HG02623 (cell line): Measurements from ENCODE around the gene IFIT2.
"Not testable (repeated sequence)": the region's sequence is repeated elsewhere in the genome, so short reads cannot be mapped to it uniquely, and the experiment has no call there.

Experiments
- ATAC-seq: cut with Tn5 transposase; IDR thresholded peaks from one replicate; pipeline ENCODE4 v1.9.1; 2021; ENCODE audit warnings: moderate library complexity; ENCODE audit not compliant: unreplicated experiment

IFIT2 gene, protein sequence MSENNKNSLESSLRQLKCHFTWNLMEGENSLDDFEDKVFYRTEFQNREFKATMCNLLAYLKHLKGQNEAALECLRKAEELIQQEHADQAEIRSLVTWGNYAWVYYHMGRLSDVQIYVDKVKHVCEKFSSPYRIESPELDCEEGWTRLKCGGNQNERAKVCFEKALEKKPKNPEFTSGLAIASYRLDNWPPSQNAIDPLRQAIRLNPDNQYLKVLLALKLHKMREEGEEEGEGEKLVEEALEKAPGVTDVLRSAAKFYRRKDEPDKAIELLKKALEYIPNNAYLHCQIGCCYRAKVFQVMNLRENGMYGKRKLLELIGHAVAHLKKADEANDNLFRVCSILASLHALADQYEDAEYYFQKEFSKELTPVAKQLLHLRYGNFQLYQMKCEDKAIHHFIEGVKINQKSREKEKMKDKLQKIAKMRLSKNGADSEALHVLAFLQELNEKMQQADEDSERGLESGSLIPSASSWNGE

DNA sequence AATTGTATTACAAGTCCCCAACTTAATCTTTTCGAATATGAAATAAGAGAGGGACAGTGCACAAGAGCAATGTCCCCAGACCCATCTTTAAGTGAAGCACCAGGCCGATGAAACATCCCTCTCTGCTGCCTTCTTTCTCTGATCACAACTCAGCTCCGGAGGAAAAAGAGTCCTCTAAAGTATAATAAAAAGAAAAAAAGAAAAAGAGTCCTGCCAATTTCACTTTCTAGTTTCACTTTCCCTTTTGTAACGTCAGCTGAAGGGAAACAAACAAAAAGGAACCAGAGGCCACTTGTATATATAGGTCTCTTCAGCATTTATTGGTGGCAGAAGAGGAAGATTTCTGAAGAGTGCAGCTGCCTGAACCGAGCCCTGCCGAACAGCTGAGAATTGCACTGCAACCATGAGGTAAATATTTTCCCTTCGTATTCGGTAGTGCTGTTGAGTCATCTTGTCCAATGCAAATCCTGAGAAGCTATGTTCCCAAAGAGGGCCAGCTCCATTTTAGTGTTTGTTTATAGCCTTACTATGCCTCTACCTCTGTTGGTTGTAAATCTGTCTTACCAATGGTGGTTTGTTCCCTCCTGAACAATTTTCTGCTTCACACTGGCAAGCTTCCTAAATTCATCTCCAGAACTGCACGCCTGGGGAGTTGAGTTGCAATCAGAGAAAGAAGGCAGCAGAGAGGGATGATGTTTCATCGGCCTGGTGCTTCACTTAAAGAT is at the start of gene IFIT2:
Gene IFIT2, plus strand, starts transcription at position 326 of the 725 bp plus-strand sequence. Its CDS starts 78 bp downstream, at position 404.
- peak; percentile 59 for ATAC-seq

DNA sequence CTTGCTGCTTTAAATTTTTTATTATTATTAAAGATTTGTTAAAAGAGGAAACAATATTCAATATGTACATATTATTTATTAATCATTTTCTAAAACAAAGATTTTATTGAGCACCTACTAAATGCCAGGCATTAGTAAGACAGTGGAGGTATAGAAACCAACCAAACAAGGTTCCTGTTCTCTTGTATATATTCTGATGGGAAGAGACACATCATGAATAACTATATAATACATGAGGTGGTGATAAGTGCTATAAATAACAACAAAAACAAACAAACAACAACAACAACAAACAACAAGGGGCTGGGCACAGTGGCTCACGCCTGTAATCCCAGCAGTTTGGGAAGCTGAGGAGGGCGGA is 49.6 kb upstream of the IFIT2 start:
- no peak for ATAC-seq

DNA sequence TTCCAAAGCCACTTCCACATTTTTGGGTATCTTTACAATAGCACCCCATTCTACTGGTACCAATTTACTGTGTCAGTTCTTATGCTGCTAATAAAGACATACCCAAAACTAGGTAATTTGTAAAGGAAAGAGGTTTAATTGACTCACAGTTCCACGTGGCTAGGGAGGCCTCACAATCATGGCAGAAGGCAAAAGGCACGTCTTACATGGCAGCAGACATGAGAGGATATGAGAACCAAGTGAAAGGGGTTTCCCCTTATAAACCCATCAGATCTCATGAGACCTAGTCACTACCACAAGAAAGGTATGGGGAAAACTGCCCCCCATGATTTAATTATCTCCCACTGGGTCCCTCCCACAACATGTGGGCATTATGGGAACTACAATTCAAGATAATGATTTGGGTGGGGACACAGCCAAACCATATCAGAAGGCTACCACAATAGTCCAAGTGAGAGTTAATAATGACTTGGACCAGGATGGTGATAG is 46.7 kb upstream of the IFIT2 start:
- ATAC-seq: not testable (repeated sequence)

DNA sequence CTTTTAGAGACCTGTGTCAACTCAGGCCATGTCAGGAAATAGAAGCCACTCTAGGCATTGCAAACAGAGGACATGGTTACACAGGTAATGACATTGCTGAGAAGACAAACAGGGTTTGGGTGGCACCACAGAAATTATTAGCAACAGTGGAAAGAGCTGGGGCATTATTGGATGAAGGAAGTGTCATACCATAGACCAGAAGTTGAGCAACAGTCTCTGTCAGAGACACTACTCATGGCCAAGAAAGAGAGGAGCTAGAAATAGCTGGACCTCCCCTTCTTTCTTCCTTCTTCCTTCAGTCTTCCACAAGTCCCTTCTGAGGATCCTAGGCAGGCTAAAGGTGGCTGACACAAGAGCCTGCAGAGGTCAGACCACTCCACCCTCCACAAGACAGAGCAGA is 46.1 kb upstream of the IFIT2 start:
- no peak for ATAC-seq

DNA sequence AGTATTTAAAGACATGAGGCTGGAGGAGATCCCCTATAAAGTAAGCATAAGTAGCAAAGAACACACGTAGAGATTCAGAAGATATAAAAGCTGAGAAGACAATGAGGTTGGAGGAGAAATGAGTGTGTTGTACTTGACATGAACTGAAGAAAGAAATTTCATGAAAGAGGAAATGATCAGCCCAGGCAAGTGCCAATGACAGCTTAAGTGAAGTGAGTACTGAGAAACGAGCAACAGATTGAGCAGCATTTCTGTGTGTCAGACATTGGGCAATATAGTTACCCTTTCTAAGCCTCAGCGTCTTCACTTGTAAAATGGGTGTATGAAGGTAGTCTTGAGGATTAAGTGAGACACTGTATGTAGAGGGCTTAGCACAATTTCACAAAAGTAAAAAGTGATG is 45.5 kb upstream of the IFIT2 start:
- ATAC-seq: no peak

DNA sequence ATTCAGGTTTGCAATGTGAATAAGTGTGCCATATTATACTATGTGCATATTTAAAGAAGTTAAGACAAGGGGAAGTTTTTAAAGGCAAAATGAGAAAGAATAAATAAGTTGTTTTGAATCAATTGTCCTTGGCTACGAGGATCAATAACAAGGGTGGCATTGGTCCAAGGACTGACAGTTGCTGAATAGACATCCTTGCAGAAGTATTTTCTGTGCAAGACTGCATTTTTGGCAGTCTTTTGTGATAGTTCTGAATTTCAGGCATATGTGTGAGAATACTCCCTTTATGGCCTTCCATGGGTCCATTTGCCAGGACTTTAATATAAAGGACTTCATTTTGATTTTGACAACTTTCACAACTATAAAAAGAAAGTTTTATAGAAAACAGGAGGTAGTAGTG is 44.9 kb upstream of the IFIT2 start:
- no peak for ATAC-seq

DNA sequence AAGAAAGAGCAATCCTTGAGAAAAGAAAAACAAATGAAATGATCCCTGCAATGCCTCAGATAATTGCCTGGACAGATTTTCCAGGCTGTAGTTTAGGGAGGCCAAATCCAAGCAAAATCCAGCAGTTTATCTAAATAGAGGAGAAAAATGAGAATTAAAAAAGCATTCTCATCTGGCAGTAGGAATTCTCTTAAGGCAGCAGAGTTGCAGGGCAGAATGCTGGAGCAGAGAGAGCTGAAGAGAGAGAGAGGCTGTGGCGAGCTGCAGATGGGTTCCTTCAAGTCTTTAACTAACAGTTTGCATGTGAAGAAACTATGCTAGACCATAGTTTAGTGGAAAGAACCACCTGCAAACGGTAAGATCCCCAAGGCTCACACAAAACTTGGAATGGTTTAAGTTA is 44.3 kb upstream of the IFIT2 start:
- ATAC-seq: no peak

DNA sequence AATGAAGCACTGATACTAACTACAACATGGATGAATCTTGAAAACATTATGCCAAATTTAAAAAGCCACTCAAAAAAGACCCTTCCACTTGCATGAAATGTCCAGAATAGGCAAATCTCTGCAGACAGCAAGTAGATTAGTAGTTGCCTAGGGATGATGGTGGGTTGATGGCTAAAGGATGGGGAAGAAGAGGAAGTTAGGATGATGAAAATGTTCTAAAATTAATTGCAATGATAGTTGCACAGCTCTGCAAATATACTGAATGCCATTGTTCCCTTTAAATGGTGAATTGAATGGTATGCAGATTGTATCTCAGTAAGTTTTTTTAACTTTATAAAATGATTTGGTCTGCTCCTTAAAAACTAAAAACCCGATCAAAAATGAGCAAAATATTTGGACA is 43.0 kb upstream of the IFIT2 start:
- ATAC-seq: no peak

DNA sequence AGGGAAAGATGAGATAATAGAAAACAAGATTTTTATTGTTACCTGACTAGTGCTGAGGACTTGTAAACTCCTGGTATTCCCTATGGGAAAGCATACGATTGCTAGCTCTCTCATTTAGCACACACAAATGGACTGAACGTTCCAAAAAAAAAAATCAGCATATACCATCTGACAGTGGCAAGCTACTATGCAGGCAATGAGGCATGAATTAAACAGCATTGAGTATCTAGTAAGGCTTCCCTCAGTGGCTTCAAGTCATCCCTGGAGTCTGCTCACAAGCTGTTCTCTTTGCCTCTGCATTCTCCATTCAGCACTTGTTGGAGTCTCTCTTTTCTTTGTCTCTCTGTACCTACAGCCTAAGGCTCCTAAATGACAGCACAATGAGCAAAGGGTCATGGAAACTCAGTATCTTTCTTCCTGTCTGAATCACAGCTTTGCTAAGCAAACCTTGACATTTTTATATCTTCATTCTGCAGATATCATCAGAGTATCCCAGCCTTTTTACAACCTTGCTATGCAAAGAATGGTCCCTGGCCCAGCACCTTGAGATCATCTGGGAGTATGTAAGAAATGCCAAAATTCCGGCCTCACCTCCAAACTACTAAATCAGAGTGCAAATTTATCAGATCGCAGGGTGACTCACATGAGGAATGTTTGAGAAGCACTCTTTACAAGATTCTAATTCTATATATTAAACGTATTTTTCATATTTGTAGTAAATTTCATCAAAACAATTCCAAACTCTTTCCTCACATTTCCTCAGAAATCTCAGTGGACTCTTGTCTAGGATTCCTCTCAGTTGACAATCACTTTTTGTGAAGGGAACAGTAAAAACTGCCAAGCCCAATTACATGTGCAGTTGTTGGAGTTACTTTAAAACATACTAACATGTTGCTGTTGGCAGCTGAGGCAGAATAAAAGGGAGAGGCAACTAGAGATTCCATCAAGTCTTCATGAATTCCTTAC is 39.5 kb upstream of the IFIT2 start:
- ATAC-seq: no peak

DNA sequence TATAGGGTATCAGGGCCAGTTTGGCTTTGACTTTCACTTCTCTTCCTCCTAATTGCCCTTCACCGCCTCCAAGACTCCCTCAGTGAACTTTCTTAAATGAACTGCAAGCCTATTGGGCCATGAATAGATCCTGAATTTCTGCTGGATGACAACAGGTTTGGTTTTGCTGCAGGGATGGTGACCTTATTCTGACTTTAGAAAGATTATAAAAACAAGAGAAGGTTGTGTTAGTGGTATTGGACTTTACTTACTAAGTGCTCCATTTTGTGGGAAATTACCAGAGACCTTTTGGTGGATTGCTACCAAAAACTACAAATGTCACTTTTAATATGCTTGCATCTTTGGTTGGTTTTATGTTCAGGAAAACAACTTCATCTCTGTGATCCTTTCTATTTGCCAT is 38.8 kb upstream of the IFIT2 start:
- ATAC-seq: no peak

DNA sequence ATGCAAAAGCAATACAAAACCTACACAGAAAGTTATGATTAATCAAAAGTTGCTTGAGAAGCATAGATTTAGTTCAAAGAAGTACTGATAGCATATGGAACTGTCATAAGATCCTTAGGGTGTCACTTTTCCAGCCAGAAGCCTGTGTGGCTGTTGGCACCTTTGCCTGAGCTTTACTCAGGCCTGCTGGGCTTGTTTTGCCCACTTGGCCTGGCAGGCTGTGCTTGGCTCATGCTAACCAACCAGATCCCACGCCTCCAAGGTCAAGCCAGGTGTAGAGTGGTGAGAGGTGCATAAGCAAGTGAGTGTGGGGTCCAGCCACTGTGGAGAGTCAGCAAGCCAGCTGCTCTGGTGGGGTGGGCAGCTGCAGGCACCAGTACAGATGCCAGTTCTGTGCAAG is 38.3 kb upstream of the IFIT2 start:
- no peak for ATAC-seq

DNA sequence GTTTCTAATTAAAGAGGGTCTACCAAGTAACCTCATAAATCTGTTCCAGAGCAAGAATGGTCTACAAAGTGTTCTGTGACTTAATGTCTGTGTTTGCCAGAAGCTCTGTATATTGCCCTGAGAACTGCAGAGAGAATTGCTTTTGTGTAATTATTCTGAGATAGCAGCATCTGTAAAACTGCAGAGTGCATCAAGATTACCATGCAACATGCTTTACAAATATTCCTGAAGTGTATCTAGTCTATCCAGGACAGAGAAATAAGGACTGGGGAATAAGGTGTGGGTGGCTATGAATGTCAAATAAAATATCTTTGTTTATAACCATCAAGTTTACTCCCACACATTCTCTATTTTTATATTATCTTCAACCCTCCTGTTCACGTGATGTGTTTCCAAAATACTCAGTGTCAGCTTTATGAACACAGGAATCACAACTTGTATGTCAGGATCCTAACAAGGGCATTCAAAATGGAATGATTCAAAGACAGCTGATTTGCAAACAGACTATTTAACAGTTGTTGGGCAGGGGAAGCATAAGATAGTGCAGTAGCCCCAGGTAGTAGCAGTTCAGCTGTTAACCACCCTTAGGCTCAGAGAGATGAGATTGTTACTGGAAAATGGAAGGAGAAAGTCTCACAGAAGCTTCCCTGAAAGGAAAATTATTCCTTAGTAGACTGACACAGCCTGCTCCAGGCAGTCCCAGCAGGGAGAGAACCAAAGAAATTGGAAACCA is 35.0 kb upstream of the IFIT2 start:
- no peak for ATAC-seq

DNA sequence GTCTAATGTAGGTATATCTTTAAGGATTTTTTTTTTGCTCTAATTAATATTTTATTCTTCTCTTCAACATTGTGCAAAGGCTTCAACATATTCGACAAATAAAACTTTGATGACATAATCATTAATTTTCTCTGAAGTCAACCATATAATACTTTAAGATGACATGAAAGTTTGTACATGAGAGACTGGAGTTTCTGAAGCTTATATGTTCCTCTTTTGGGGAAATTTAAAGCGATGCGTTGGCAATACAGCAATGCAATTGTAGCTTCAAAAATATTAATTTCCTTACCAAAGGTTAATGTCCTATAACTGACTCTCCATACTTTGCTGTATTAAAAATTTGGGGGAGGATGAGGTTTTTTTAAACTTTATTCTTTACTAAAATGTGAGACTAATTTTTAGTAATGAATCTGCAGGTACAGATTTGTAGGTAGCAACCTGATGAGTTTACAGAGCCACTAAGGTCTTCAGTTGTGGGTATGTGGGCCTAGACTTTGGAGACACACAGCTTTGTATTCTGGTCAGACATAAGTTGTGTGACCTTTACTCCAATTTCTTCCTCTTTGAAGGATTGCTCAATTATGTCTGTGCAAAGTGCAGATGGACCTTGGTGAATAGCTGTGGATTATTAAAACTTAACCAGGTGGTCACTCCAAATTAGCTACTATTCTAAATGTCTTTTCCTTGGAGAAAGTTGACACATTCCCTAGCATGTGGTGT is 32.3 kb upstream of the IFIT2 start:
- ATAC-seq: no peak

DNA sequence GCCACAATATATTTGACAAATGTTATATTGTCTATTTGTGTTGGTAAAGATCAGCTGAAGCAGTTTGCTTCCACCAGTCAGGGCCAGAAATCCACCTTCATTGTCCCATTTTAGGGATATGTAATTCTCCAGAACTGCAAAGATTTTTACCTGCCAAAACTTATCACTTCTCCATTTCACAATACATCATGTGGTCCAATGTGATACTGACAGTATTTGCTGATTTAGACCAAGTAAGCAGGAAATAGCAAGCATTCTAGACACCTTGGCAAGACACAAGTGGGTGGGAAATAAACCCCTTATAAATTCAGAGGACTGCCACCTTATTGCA is 31.7 kb upstream of the IFIT2 start:
- ATAC-seq: no peak

DNA sequence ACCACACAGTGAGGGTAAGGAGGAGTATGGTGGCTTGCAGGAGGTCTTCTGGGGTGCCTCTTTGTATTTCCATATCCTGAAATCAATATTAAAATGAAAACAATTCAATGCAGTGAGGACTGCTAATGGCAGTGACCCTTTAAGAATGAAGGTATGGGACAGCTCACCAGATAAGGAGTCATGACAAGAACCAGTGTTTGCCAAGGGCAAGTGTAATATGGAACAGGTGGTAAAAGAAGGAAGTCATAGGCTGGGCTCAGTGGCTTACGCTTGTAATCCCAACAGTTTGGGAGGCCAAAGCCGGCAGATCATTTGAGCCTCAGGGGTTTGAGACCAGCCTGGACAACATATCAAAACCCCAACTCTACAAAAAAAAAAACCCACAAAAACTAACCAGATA is 30.3 kb upstream of the IFIT2 start:
- ATAC-seq: no peak

DNA sequence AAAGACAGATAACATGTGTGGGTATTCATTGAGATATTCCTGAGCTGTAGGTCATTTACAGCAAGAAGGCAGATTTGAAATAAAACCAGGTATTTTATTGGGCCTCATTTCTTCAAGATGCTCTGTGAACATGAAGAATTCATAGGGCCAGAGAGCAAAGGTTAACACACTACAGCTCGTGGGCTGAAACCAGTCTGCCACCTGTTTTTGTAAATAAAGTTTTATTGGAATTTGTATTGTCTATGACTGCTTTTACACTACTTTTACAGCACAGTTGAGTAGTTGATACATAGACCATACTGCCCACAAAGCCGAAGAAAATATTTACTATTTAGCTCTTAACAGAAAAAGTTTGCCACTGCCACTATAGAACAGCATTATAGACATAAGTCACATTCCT is 28.2 kb upstream of the IFIT2 start:
- ATAC-seq: no peak

DNA sequence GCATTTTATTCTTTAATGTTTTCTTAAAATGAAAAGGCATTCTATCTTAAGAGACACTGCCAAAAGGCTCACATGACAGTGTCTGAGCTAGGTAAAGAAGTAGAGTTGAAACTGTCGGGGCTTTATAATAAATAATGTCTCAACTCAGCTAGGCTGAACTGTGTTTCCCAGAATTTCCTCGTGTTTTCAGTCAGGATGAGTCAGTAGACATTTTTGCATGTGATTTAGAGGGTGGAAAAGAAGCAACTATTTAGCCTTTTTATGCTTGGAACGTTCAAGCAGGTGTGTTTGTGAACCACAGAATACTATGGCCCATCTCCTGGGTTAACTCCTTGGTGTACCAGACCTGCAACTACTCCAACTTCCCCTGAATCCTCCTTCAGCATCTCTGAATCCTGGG is 26.9 kb upstream of the IFIT2 start:
- ATAC-seq: no peak

DNA sequence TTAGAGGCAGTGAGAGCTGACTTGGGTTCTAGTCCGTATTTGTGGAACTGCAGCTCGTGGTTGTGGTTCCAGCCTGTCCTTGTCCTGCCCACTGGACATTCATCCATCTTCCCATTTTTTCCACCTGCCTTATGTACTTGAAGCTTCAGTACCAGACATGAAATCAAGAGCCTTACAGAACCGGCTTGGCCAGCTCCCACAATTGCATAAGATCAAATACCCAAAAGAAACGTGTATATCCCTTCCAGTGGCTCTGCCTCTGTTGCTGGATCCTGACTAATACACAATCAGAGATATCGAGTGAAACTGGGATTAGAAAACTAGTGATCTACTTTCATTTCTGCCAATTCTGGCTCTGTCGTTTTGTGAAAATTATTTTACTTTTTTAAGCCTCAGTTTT is 26.5 kb upstream of the IFIT2 start:
- no peak for ATAC-seq

DNA sequence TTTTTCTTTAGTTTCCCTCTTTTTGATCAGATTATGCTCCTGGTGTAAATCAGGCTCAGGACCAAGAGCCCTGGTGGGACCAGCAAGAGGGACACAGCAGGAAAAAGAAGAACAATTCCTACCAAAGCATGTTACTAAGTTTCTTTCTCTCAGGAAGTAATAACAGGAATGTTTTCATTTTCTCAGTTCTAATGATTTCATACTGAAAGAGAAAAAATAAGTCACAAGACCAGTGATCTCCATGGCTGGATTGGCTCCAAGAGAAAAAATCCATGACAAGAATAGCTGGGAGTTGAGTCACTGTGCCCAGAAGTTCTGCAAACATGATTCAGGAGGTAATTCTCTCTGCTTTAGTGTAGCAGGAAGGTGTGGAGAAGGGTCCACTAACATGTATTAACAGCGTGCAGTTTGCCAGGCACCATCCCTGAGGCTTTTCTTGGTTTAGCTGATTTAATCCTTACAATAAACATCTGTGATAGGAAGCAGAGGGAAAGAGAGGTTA is 23.8 kb upstream of the IFIT2 start:
- ATAC-seq: no peak

DNA sequence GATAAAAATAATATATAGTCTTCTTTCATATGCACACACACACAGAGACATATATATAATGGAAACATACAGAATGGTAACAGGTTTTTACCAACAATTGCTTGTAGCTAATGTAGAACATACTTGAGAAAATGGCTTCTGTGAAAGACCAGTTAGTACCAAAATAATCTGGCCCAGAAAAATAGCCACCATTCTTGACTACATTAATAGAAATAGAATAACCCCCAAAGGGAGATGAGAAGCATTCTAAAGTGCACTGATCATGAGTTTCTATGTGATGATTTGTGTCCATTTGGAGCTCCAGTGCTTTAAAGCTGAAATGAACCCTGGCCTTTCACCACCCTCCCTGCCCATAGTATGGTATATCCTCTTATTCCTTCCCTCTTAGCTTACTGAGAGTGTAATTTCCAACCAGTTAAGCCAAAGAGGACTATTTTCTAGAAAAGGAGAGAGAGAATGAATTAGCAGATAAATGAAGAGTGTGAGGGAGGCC is 22.9 kb upstream of the IFIT2 start:
- ATAC-seq: no peak
